K562 (cell line): ENCODE data around the gene NACC1. TPM values are rescaled to one million over a fixed set of nuclear protein-coding genes. Genes with fewer than 3 reads are reported as not detected.

Experiments used
- BMI1 ChIP-seq: fragments of 150-350 bp; IDR thresholded peaks from 2 replicates; pipeline ENCODE4 v1.6.1; 2014; ENCODE audit warnings: low read length
- EZH2 ChIP-seq: IDR thresholded peaks from 2 replicates; pipeline ENCODE4 v1.6.1; 2012; ENCODE audit warnings: low read depth, mild to moderate bottlenecking, inconsistent platforms, low read length, borderline replicate concordance
- FIP1L1 ChIP-seq: fragments of 200-400 bp; formaldehyde crosslinking; IDR thresholded peaks from 2 replicates; pipeline ENCODE4 v1.6.1; 2018; ENCODE audit warnings: mild to moderate bottlenecking, low read depth, low read length; ENCODE audit not compliant: poor library complexity, severe bottlenecking
- KLF1 ChIP-seq: fragments of 450-650 bp; IDR thresholded peaks from 2 replicates; pipeline ENCODE4 v1.6.1; 2016; ENCODE audit warnings: missing genetic modification characterization, missing compliant biosample characterization
- POLR2AphosphoS5 ChIP-seq: IDR thresholded peaks from 2 replicates; pipeline ENCODE4 v1.6.1; 2011; ENCODE audit warnings: mild to moderate bottlenecking, low read depth, low read length, moderate library complexity; ENCODE audit not compliant: control insufficient read depth, insufficient read depth
- POLR2H ChIP-seq: IDR thresholded peaks from 2 replicates; pipeline ENCODE4 v1.6.1; 2016; ENCODE audit warnings: missing genetic modification characterization, low read depth, mild to moderate bottlenecking, control low read depth, missing compliant biosample characterization, moderate library complexity
- PTRF ChIP-seq: fragments of 450-650 bp; IDR thresholded peaks from 2 replicates; pipeline ENCODE4 v1.6.1; 2016; ENCODE audit warnings: mild to moderate bottlenecking, missing genetic modification characterization, missing compliant biosample characterization
- SAP30 ChIP-seq: fragments of 200-600 bp; sonication (generic); IDR thresholded peaks from 2 replicates; pipeline ENCODE4 v1.6.1; 2012; ENCODE audit warnings: borderline replicate concordance, low read depth, mild to moderate bottlenecking, moderate library complexity, low read length, control low read depth, inconsistent platforms; ENCODE audit not compliant: insufficient read depth, poor library complexity, severe bottlenecking
- SMAD1 ChIP-seq: fragments of 150-350 bp; IDR thresholded peaks from 2 replicates; pipeline ENCODE4 v1.6.1; 2014; ENCODE audit warnings: low read length, low read depth; ENCODE audit not compliant: partially characterized antibody
- SRF ChIP-seq, 2 experiments: fragments of 250-450, 450-650 bp in 1 of 2; sonication (Bioruptor Pico) in 1 of 2; sonication (generic) in 1 of 2; formaldehyde crosslinking; IDR thresholded peaks; 2 replicates each; pipeline versions ENCODE4 v1.5.0 to v1.5.1; 2020 to 2022; ENCODE audit warnings: mild to moderate bottlenecking in 1 of 2, missing genetic modification reagents in 1 of 2
- STAT5B ChIP-seq: fragments of 250-450 bp; sonication (Bioruptor Pico); IDR thresholded peaks from 2 replicates; pipeline ENCODE4 v1.8.0; 2021; ENCODE audit warnings: mild to moderate bottlenecking, inconsistent platforms
- ZBTB1 ChIP-seq: sonication (generic); formaldehyde crosslinking; IDR thresholded peaks from 2 replicates; pipeline ENCODE4 v1.8.1; 2023; ENCODE audit warnings: missing genetic modification reagents, low read depth, mild to moderate bottlenecking, borderline replicate concordance
- ZFX ChIP-seq: sonication (generic); formaldehyde crosslinking; IDR thresholded peaks from 2 replicates; pipeline ENCODE4 v1.8.0; 2022; ENCODE audit warnings: mild to moderate bottlenecking, missing genetic modification reagents, moderate library complexity
- ZNF445 ChIP-seq: fragments of 250-450 bp; sonication (Bioruptor Pico); IDR thresholded peaks from 2 replicates; pipeline ENCODE4 v1.4.0; 2020; ENCODE audit warnings: low read depth, mild to moderate bottlenecking, moderate library complexity
- polyA plus RNA-seq, 8 experiments: library from polyadenylated mRNA; depleted of rRNA in 4 of 8; stranded (reverse) in 5 of 8; unstranded in 3 of 8; fragments of >200 nt; fragmentation: Nextera tagmentation in 2 of 8; fragmentation: Illumina TruSeq in 1 of 8; extraction: Ambion mirVana in 2 of 8; extraction: Trizol in 1 of 8; gene quantifications; 2 replicates each; pipeline versions ENCODE4 v1.2.1 to v1.2.3, GENCODE V29; 2011 to 2014; ENCODE audit warnings: inconsistent platforms in 1 of 8, missing spikeins in 1 of 8
- total RNA-seq, 7 experiments: library from RNA; depleted of rRNA in 6 of 7; stranded (reverse); fragments of >200 nt in 6 of 7; fragmentation: Illumina TruSeq in 2 of 7; extraction: Trizol in 2 of 7; gene quantifications; 2 replicates each; pipeline versions ENCODE4 v1.2.1 to v1.2.3, GENCODE V29; 2011 to 2021; ENCODE audit warnings: low replicate concordance in 1 of 7
- TF ChIP-seq, protein P1 (sequence below), 2 experiments: IDR thresholded peaks; 2 replicates each; pipeline ENCODE4 v1.6.1; 2012; ENCODE audit warnings: improper control_type of control experiment in 2 of 2, low read depth in 2 of 2, low read length in 2 of 2, borderline replicate concordance in 1 of 2
- TF ChIP-seq, protein P2 (sequence below), 2 experiments: fragments of 450-650 bp; conservative IDR thresholded peaks; 2 replicates each; pipeline ENCODE4 v1.6.1; 2017; ENCODE audit warnings: mild to moderate bottlenecking in 2 of 2, moderate library complexity in 2 of 2
- TF ChIP-seq, protein P3 (sequence below), 2 experiments: IDR thresholded peaks in 1 of 2; conservative IDR thresholded peaks in 1 of 2; 2 replicates each; pipeline ENCODE4 v1.6.1; 2016; ENCODE audit warnings: low read depth in 2 of 2, mild to moderate bottlenecking in 1 of 2, missing compliant biosample characterization in 1 of 2, missing genetic modification characterization in 1 of 2, moderate library complexity in 1 of 2
- TF ChIP-seq, protein P4 (sequence below), 3 experiments: IDR thresholded peaks in 2 of 3; conservative IDR thresholded peaks in 1 of 3; 2 replicates each; pipeline ENCODE4 v1.5.1; 2011 to 2012; ENCODE audit warnings: low read length in 3 of 3, mild to moderate bottlenecking in 3 of 3, control low read depth in 2 of 3, improper control_type of control experiment in 1 of 3, inconsistent platforms in 1 of 3, low read depth in 1 of 3, mixed read lengths in 1 of 3, moderate library complexity in 1 of 3; ENCODE audit not compliant: insufficient read depth in 2 of 3

NACC1 gene
- total and polyA plus RNA-seq, 9 of the 15 experiments (the other 6 are each of a cell fraction or from before 2014, with no cell fraction given) = 0.04 to 96.6 (median 25.8) TPM

DNA sequence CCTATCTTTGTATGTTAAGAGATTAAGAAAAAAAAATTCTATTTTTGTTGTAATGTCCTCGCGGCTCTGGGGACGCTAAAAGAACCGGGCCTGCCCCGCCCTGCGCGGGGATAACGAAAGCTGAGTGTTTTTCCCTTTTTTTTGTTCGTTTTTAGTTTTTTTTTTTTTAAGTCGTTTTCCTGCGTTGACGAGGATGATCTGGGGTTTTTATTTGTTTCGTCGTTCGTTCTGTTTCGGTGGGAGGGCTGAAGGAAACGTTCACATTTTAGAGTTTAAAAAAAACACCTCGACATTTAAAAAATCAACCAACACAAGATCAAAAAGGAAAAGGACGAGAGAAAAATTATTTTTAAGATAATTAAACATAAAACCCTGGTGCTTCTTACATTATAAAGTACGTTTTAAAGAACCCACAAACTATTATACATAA lies 21.0 kb upstream of the NACC1 start (continued):
- TF ChIP-seq, protein P1, sequence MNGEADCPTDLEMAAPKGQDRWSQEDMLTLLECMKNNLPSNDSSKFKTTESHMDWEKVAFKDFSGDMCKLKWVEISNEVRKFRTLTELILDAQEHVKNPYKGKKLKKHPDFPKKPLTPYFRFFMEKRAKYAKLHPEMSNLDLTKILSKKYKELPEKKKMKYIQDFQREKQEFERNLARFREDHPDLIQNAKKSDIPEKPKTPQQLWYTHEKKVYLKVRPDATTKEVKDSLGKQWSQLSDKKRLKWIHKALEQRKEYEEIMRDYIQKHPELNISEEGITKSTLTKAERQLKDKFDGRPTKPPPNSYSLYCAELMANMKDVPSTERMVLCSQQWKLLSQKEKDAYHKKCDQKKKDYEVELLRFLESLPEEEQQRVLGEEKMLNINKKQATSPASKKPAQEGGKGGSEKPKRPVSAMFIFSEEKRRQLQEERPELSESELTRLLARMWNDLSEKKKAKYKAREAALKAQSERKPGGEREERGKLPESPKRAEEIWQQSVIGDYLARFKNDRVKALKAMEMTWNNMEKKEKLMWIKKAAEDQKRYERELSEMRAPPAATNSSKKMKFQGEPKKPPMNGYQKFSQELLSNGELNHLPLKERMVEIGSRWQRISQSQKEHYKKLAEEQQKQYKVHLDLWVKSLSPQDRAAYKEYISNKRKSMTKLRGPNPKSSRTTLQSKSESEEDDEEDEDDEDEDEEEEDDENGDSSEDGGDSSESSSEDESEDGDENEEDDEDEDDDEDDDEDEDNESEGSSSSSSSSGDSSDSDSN (IDR thresholded peaks at IDR 0.05; ENCODE audit: borderline replicate concordance in 1 of 2, low read depth in 2 of 2, low read length in 2 of 2) = 0 out of 4 replicates have a peak, but pooled peaks of 1 of the 2 experiments have one; percentile 50
- no peak for TF ChIP-seq SMAD1
- TF ChIP-seq EZH2 = no peak
- TF ChIP-seq POLR2AphosphoS5 = no peak
- no peak for TF ChIP-seq ZBTB1 (CRISPR knock-in tag)
- peak; percentile 93 for TF ChIP-seq POLR2H (tag)
- peak; percentile 8 for TF ChIP-seq FIP1L1
- TF ChIP-seq, protein P2, sequence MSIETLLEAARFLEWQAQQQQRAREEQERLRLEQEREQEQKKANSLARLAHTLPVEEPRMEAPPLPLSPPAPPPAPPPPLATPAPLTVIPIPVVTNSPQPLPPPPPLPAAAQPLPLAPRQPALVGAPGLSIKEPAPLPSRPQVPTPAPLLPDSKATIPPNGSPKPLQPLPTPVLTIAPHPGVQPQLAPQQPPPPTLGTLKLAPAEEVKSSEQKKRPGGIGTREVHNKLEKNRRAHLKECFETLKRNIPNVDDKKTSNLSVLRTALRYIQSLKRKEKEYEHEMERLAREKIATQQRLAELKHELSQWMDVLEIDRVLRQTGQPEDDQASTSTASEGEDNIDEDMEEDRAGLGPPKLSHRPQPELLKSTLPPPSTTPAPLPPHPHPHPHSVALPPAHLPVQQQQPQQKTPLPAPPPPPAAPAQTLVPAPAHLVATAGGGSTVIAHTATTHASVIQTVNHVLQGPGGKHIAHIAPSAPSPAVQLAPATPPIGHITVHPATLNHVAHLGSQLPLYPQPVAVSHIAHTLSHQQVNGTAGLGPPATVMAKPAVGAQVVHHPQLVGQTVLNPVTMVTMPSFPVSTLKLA (conservative IDR thresholded peaks at IDR 0.05) = no peak
- TF ChIP-seq, protein P3, sequence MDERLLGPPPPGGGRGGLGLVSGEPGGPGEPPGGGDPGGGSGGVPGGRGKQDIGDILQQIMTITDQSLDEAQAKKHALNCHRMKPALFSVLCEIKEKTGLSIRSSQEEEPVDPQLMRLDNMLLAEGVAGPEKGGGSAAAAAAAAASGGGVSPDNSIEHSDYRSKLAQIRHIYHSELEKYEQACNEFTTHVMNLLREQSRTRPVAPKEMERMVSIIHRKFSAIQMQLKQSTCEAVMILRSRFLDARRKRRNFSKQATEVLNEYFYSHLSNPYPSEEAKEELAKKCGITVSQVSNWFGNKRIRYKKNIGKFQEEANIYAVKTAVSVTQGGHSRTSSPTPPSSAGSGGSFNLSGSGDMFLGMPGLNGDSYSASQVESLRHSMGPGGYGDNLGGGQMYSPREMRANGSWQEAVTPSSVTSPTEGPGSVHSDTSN (CRISPR knock-in tag; IDR thresholded peaks at IDR 0.05; ENCODE audit: low read depth) = no peak
- TF ChIP-seq, protein P3 (tag; conservative IDR thresholded peaks at IDR 0.05; ENCODE audit: low read depth) = no peak
- TF ChIP-seq SRF (CRISPR knock-in tag; IDR thresholded peaks at IDR 0.05) = no peak
- TF ChIP-seq, protein P4, sequence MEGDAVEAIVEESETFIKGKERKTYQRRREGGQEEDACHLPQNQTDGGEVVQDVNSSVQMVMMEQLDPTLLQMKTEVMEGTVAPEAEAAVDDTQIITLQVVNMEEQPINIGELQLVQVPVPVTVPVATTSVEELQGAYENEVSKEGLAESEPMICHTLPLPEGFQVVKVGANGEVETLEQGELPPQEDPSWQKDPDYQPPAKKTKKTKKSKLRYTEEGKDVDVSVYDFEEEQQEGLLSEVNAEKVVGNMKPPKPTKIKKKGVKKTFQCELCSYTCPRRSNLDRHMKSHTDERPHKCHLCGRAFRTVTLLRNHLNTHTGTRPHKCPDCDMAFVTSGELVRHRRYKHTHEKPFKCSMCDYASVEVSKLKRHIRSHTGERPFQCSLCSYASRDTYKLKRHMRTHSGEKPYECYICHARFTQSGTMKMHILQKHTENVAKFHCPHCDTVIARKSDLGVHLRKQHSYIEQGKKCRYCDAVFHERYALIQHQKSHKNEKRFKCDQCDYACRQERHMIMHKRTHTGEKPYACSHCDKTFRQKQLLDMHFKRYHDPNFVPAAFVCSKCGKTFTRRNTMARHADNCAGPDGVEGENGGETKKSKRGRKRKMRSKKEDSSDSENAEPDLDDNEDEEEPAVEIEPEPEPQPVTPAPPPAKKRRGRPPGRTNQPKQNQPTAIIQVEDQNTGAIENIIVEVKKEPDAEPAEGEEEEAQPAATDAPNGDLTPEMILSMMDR (IDR thresholded peaks at IDR 0.05 in 2 of 3, conservative IDR thresholded peaks at IDR 0.05 in 1 of 3; ENCODE audit: insufficient read depth in 2 of 3, low read depth in 1 of 3, low read length in 3 of 3) = no peak
- no peak for TF ChIP-seq SAP30
- no peak for TF ChIP-seq ZNF445
- no peak for TF ChIP-seq KLF1 (tag)
- TF ChIP-seq STAT5B (CRISPR knock-in tag) = no peak
- no peak for TF ChIP-seq PTRF
- TF ChIP-seq ZFX (CRISPR knock-in tag) = peak; percentile 29
- TF ChIP-seq BMI1 = no peak
